Stimulated activated CD4-positive, alpha-beta T cell treated with anti-CD3 and anti-CD28 coated beads, TNF-alpha, amount 100 ng/mL, for 48 hours (primary cell): ENCODE measurements around the gene RET.

Experiments
- DNase-seq, 3 donors: peaks; one replicate each; pipeline ENCODE4 v3.0.0-alpha.2; 2020; ENCODE audit warnings: low read depth in 3 of 3

The RET gene

GRCh38 chr10:43120116-43120928 is 43.5 kb downstream of the RET start:
- no peak for DNase-seq

- peak in 2 of 3 donors; percentile 37 to 42 for DNase-seq
These were observed 44.1 kb downstream of the RET start for GRCh38 chr10:43120929-43121314.

- no peak for DNase-seq
These were observed 44.6 kb downstream of the RET start for GRCh38 chr10:43121444-43121843.

DNA sequence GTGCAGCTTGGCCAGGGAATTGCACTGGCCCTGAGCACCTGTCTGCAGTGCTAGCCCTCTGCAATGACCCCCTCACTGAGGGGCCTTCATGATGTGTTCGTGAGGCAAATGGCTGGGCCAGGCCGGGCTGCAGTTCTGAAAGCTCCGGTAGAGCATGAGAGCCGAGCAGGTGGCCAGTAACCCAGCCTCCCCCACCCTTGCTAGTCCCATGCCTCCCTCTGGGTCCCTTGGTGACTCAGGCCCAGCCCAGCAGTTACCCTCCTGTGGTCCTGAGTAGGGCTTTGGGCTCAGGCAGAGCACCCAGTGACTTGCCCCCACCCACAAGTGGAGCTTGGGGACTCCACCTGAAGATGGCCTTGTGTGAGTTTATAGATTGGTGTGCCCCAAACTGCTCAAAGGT is 45.2 kb downstream of the RET start:
- DNase-seq = no peak

- DNase-seq = no peak
These were observed 46.0 kb downstream of the RET start for GRCh38 chr10:43122826-43123225.

GRCh38 chr10:43123361-43124093 is 46.7 kb downstream of the RET start:
- DNase-seq = no peak

GRCh38 chr10:43124094-43124521 is 47.2 kb downstream of the RET start:
- DNase-seq = no peak

DNA sequence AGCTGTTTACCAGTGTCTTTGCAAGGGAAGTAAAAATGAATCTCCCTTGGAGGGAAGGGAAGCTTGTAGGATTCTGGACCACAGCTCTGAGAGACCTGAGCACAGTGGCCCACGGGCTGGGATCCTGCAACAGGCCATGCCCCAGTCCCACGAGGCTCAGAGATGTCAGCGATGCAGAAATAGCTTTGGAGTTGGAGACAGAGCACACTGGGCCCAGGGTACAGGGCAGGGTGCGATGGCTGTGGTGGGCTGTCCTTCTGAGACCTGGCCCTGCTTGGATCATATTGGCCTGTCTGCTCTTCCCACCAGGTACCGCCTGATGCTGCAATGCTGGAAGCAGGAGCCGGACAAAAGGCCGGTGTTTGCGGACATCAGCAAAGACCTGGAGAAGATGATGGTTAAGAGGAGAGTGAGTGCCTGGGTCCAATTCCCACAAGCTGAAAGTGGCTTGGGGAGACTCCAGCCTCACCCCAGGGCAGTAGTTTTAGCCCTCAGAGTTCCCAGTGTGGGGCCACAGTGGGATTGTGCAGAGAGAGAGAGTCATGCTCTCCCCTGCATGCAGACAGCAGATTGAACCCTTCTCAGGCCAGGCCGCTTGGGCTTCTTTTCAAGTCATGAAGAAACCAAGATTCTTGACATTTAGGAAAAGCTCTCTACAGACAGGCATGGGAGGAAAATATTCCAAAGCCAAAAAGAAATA is 47.9 kb downstream of the RET start:
- DNase-seq = no peak

DNA sequence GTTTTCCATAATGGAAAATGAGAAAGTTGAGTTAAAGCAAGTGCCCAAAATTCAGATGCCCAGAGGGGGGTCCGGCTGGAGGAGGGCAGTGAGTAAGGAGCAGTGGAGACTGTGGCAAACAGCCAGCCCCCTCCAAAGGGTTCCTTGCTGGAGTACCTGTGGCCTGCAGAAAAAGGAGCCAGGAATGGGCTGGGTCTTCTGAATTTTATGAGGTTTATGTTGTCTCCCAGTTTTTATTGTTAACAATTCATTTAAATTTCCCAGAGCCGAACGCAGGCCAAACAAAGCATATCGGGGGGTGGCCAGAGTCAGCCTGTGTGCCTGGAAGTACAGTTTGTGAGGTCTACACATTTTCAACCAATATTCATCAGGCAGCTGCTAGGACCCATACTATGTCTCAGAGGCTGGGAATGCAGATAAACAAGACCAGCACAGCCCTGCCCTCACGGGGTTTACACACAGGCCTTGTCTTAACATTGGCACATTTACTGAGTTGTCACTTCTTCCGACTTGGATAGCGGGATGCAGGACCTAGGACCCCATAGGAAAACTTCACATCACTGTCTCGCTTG is 48.5 kb downstream of the RET start:
- no peak for DNase-seq

GRCh38 chr10:43125881-43126731 is 49.2 kb downstream of the RET start:
- no peak for DNase-seq

DNA sequence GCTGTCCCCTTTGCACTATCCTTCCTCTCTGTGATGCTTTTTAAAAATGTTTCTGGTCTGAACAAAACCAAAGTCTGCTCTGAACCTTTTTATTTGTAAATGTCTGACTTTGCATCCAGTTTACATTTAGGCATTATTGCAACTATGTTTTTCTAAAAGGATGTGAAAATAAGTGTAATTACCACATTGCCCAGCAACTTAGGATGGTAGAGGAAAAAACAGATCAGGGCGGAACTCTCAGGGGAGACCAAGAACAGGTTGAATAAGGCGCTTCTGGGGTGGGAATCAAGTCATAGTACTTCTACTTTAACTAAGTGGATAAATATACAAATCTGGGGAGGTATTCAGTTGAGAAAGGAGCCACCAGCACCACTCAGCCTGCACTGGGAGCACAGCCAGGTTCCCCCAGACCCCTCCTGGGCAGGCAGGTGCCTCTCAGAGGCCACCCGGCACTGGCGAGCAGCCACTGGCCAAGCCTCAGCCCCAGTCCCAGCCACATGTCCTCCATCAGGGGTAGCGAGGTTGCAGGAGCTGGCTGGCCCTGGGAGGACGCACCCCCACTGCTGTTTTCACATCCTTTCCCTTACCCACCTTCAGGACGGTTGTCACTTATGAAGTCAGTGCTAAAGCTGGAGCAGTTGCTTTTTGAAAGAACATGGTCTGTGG is 50.0 kb downstream of the RET start:
- no peak for DNase-seq

GRCh38 chr10:43127442-43127841 is 50.6 kb downstream of the RET start:
- DNase-seq = no peak

GRCh38 chr10:43128331-43128730 is 51.5 kb downstream of the RET start:
- DNase-seq = no peak

DNA sequence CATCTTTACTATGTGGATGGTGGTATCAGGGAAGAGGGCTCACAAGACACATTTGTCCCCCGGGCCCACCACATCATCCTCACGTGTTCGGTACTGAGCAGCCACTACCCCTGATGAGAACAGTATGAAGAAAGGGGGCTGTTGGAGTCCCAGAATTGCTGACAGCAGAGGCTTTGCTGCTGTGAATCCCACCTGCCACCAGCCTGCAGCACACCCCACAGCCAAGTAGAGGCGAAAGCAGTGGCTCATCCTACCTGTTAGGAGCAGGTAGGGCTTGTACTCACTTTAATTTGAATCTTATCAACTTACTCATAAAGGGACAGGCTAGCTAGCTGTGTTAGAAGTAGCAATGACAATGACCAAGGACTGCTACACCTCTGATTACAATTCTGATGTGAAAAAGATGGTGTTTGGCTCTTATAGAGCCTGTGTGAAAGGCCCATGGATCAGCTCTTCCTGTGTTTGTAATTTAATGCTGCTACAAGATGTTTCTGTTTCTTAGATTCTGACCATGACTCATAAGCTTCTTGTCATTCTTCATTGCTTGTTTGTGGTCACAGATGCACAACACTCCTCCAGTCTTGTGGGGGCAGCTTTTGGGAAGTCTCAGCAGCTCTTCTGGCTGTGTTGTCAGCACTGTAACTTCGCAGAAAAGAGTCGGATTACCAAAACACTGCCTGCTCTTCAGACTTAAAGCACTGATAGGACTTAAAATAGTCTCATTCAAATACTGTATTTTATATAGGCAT is 52.3 kb downstream of the RET start:
- no peak for DNase-seq

DNA sequence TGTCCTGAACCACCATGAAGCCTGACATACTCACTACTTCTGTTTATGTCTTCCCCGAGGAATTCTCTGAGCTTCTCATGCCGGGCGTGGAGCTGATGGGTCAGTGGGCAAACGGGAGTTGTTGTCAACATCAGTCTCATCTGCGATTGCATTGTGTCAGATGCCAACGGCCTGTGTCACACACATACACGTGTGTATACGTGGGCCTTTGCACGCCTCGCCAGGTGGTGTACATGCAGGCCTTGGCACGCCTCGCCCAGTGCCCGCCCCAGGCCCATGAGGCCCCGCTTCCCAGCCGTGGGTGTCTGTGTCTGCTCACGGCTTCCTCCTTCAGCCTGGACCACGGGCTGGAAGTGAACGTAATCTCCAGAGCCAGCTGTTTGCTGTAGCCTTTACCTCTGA is 53.9 kb downstream of the RET start:
- DNase-seq = no peak

- DNase-seq = no peak
These were observed 54.4 kb downstream of the RET start for GRCh38 chr10:43131256-43131655.

DNA sequence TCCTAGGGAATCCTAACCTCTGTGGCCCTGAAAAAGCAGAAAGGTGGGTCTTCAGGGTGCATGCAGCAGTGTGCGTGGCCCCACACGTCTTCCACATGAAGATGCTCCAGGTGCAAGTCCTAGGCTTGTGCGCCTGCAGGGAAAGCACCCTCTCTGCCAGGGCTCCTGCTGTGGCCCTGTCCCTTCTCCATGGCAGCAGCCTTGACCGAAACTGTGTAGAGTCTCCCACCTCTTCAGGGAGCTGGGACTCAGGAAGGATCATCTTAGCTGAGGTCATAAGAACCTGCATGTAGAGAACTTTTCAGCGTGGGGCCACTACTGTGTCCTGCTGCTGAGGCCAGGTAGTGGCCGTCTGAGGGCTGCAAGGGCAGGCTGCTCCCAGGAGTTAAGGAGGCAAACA is 55.0 kb downstream of the RET start:
- no peak for DNase-seq

- no peak for DNase-seq
These were observed 56.3 kb downstream of the RET start for GRCh38 chr10:43132867-43133787.
